HFFc6 (cell line): ENCODE data around the gene PODXL2. TPM values are rescaled to one million over a fixed set of nuclear protein-coding genes. Genes with fewer than 3 reads are reported as not detected.
A peak's percentile ranks its signal among the peaks of the same experiment; 100 is the strongest.

ENCODE experiments used
- DNase-seq: peaks from one replicate; pipeline ENCODE4 v3.0.0-alpha.2; 2018
- H3K27ac Mint-ChIP-seq: 2 replicates; pipeline ENCODE4 v1.8.0; 2020; ENCODE audit warnings: mild to moderate bottlenecking, mixed read lengths
- H3K27me3 Mint-ChIP-seq: 2 replicates; pipeline ENCODE4 v1.8.0; 2021; ENCODE audit warnings: mild to moderate bottlenecking, moderate library complexity, mixed read lengths; ENCODE audit not compliant: insufficient read depth
- H3K36me3 Mint-ChIP-seq: 2 replicates; pipeline ENCODE4 v1.8.0; 2021; ENCODE audit warnings: low read depth, mixed read lengths
- H3K4me1 Mint-ChIP-seq: 2 replicates; pipeline ENCODE4 v1.8.0; 2020; ENCODE audit warnings: low read depth, mixed read lengths
- H3K4me3 Mint-ChIP-seq: 2 replicates; pipeline ENCODE4 v1.8.0; 2020; ENCODE audit warnings: mild to moderate bottlenecking, moderate library complexity, mixed read lengths
- H3K9me3 Mint-ChIP-seq: 2 replicates; pipeline ENCODE4 v1.8.0; 2020; ENCODE audit warnings: mild to moderate bottlenecking, mixed read lengths
- long read RNA-seq: library from polyadenylated mRNA; unstranded; transcript quantifications from one replicate; pipeline ENCODE4 v2.0.0, GENCODE V29; 2019
- total RNA-seq, 6 experiments: library from RNA; stranded (reverse); fragmentation: NEBNext Ultra II Directional; extraction: Animal tissue kit (Norgen Biotek cat#: 25700); gene quantifications; 2 replicates in 1 of 6; 3 replicates in 5 of 6; pipeline ENCODE4 v1.2.3, GENCODE V29; 2021
- TF ChIP-seq, protein P1 (sequence below): fragments of 200-600 bp; sonication (generic); IDR thresholded peaks from 2 replicates; pipeline ENCODE4 v1.5.0; 2021; ENCODE audit warnings: antibody characterized with exemption, mild to moderate bottlenecking

The PODXL2 gene, protein sequence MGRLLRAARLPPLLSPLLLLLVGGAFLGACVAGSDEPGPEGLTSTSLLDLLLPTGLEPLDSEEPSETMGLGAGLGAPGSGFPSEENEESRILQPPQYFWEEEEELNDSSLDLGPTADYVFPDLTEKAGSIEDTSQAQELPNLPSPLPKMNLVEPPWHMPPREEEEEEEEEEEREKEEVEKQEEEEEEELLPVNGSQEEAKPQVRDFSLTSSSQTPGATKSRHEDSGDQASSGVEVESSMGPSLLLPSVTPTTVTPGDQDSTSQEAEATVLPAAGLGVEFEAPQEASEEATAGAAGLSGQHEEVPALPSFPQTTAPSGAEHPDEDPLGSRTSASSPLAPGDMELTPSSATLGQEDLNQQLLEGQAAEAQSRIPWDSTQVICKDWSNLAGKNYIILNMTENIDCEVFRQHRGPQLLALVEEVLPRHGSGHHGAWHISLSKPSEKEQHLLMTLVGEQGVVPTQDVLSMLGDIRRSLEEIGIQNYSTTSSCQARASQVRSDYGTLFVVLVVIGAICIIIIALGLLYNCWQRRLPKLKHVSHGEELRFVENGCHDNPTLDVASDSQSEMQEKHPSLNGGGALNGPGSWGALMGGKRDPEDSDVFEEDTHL
- total RNA-seq = under 1 TPM in 1 of 6 experiments, not detected in 5; 0.09 TPM
- long read RNA-seq = 0 reads

DNA sequence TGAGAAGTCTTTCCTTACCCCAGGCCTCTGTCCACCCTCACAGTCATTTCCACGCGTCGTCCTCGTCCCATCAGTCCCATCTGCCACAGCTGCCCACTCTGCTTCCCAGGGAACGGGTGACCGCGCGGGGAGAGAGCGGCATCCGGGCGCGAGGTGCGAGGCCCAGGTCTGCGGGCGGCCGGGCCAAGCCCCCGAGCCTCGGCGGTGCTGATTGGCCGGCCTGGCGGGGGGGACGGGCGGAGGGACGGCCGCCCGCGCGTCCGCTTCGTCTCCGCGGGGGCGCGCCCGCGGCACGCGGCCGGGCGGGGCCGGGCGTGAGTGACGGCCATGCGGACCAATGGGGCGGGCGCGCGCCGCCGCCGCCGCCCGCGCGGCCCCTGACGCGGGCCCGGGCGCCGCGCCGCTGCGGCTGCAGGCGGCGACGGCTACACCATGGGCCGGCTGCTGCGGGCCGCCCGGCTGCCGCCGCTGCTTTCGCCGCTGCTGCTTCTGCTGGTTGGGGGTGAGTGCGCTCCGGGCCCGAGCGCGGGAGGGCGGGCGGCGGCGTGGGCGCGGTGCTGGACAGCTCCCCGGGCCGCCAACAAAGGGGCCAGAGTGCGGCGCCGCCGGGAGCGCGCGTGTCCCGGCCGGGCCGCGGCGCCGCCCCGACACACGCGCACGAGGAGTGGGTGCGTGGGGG, at the start of gene PODXL2:
Gene PODXL2 (plus strand): TSS at position 398 of the 679 bp plus-strand sequence. CDS start 35 bp downstream, at position 433.
- H3K27me3 Mint-ChIP-seq = peaks cover 35% of the 10 kb centered on the region
- no peak within 1 kb of the TSS for H3K27ac Mint-ChIP-seq
- peaks cover 4% of the 10 kb centered on the region; the same call in 1 of the 2 replicates for H3K4me1 Mint-ChIP-seq

DNA sequence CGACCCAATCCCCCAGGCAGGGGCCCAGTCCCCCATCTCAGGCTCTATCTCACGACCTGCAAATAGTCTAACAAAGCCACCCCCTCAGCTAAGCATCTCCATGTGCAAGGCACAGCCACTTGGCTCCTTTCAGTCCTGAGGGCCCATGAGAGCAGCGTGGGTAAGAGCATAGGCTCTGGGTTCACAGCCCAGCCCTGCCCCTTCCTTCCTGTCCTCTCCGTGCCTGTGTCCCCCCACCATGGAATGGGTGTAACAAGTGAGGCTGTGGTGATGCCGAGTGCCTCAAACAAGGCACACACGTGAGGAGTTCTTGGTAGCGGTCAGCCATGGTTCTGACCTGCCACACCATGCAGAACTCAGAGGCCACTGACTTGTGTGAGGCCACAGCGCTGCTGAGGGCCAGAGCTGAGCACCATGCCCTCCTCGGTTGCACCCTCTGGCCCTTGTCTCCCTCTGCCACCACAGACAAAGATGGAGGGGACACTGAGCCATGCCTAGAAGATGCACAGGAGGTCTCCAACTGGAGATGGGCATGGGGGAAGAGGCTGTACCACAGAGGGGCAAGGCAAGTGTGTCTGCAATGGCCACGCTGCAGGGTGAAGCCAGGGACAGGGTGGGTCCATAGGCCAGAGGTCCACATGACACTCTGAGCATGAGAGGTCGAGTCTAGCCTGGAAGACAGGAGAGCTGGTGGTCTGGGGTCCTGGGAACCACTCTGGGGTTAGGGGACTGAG, 48.5 kb upstream of the PODXL2 start:
- no peaks in the 10 kb centered on the region; the same call in 1 of the 2 replicates for H3K36me3 Mint-ChIP-seq
- H3K4me1 Mint-ChIP-seq = peaks cover 11% of the 10 kb centered on the region
- H3K27ac Mint-ChIP-seq = no peak overlapping the region
- no peaks in the 10 kb centered on the region for H3K9me3 Mint-ChIP-seq
- H3K4me3 Mint-ChIP-seq = no peak overlapping the region
- TF ChIP-seq, protein P1, sequence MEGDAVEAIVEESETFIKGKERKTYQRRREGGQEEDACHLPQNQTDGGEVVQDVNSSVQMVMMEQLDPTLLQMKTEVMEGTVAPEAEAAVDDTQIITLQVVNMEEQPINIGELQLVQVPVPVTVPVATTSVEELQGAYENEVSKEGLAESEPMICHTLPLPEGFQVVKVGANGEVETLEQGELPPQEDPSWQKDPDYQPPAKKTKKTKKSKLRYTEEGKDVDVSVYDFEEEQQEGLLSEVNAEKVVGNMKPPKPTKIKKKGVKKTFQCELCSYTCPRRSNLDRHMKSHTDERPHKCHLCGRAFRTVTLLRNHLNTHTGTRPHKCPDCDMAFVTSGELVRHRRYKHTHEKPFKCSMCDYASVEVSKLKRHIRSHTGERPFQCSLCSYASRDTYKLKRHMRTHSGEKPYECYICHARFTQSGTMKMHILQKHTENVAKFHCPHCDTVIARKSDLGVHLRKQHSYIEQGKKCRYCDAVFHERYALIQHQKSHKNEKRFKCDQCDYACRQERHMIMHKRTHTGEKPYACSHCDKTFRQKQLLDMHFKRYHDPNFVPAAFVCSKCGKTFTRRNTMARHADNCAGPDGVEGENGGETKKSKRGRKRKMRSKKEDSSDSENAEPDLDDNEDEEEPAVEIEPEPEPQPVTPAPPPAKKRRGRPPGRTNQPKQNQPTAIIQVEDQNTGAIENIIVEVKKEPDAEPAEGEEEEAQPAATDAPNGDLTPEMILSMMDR = no peak
- H3K27me3 Mint-ChIP-seq = no peaks in the 10 kb centered on the region; the same call in 1 of the 2 replicates
- no peak for DNase-seq

More for the DNA sequence above, at the start of gene PODXL2:
- Mint-ChIP-seq H3K36me3 (peaks cover 4% of the 10 kb centered on the region; the same call in 1 of the 2 replicates), H3K9me3 (no peaks in the 10 kb centered on the region), H3K4me3 (peak within 1 kb of the TSS; percentile 20; the same call in 1 of the 2 replicates)
- TF ChIP-seq, protein P1 = no peak
- no peak for DNase-seq

DNA sequence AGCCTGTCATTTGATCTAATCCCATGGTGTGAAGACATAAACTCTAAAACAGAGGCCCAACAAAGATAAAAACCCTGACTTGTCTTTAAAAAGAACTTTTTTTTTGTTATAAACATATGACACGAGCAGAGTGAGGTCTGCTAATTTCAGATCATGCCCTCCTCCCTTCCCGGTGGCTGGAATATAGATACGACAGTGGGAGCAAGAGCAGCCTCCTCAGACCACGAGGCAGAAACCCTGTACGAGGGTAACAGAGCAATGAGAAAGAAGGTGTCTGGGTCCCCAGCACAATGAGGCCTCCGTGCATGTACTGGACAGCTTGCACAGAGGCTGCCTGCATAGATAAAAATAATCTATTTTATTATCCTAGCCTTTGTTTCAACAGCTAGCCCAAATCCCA, 44.3 kb upstream of the PODXL2 start:
- TF ChIP-seq, protein P1 = no peak
- no peaks in the 10 kb centered on the region; the same call in 1 of the 2 replicates for H3K27me3 Mint-ChIP-seq
- no peak overlapping the region; the same call in 1 of the 2 replicates for H3K27ac Mint-ChIP-seq
- no peak for DNase-seq
- H3K4me3 Mint-ChIP-seq = no peak overlapping the region
- no peaks in the 10 kb centered on the region; the same call in 1 of the 2 replicates for H3K36me3 Mint-ChIP-seq
- H3K9me3 Mint-ChIP-seq = no peaks in the 10 kb centered on the region
- H3K4me1 Mint-ChIP-seq = peaks cover 35% of the 10 kb centered on the region

DNA sequence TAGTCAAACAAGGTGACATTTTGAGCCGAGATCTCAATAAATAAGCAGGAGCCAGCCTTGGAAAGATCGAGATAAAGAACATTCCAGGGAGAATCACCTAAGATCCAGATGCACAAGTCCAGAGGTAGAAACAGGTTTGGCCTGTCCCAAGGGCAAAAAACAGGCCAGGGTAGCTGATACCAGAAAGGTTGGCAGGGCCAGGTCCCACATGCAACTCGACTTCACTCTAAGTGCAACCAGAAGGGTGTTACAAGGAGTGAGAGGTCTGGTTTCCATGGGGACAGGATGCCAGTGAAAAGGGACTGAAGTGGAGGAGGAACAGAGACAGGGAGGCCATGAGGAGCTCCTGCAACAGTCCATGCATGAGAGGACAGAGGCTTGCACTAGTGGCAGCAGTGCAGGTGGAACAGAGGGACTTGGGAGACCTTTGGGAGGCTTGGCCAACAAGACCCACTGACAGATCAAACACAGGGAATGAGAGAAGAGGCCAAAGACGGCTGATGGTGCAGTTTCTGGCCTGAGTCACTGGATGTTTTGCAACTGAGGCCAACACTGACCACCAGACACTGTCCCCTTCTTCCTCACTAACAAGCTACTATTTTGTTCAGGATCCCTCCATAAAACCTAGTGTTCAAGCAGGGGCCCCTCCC, 43.7 kb upstream of the PODXL2 start:
- peaks cover 35% of the 10 kb centered on the region for H3K4me1 Mint-ChIP-seq
- H3K27ac Mint-ChIP-seq = peak overlapping the region; percentile 71
- TF ChIP-seq, protein P1 = no peak
- no peaks in the 10 kb centered on the region; the same call in 1 of the 2 replicates for H3K27me3 Mint-ChIP-seq
- H3K9me3 Mint-ChIP-seq = no peaks in the 10 kb centered on the region
- no peak overlapping the region for H3K4me3 Mint-ChIP-seq
- no peak for DNase-seq
- no peaks in the 10 kb centered on the region; the same call in 1 of the 2 replicates for H3K36me3 Mint-ChIP-seq
